GM12878 (cell line): ENCODE measurements around the gene DNAJC4. TPM values are rescaled to one million over a fixed set of nuclear protein-coding genes. Genes with fewer than 3 reads are reported as not detected.

Source experiments
- ATAC-seq: fragments of 200-7000 bp; cut with Tn5 transposase; 3 replicates; pipeline ENCODE4 v1.9.1; 2020; ENCODE audit warnings: mild to moderate bottlenecking, moderate library complexity
- BruUV-seq: library from RNA; stranded (reverse); fragments of 400-500 nt; replicated peaks from 2 replicates; lab custom pipeline; 2021; lab: Mats Ljungman, UMichigan
- CTCF ChIA-PET: fragments of 300-600 bp; sonication (Branson Sonifier 250); formaldehyde crosslinking; extraction: SDS; loops from one replicate; lab custom pipeline; 2021; ENCODE audit warnings: inconsistent platforms; lab: Yijun Ruan, JAX
- POLR2A ChIA-PET: fragments of 350-600 bp; formaldehyde crosslinking; extraction: SDS; loops from one replicate; lab custom pipeline; 2021; ENCODE audit warnings: inconsistent platforms; lab: Charles Lee
- RAD21 ChIA-PET: fragments of 300-600 bp; sonication (Branson Sonifier 250); formaldehyde crosslinking; loops from one replicate; lab custom pipeline; 2023; ENCODE audit warnings: antibody characterized with exemption; ENCODE audit not compliant: unreplicated experiment; lab: Charles Lee
- SMC1A ChIA-PET: fragments of 300-600 bp; sonication (Branson Sonifier 250); formaldehyde crosslinking; loops from one replicate; lab custom pipeline; 2023; ENCODE audit not compliant: unreplicated experiment, uncharacterized antibody; lab: Charles Lee
- DNase-seq: peaks from one replicate; pipeline ENCODE4 v3.0.0-alpha.2; 2011; ENCODE audit warnings: low read depth, low spot score
- FAIRE-seq: peaks from 3 replicates; lab custom pipeline; 2011; peaks lifted over from hg19 to GRCh38; lab: Jason Lieb, UNC
- H2AFZ ChIP-seq: 2 replicates; pipeline ENCODE4 v1.6.0; 2011; ENCODE audit warnings: low read depth, low read length, control low read depth; ENCODE audit not compliant: control insufficient read depth
- H3K27ac ChIP-seq: 2 replicates; pipeline ENCODE4 v1.5.1; 2011; ENCODE audit warnings: control low read depth; ENCODE audit not compliant: control insufficient read depth, insufficient read depth
- H3K27me3 ChIP-seq, 2 experiments: replicated peaks in 1 of 2; 2 replicates each; pipeline versions ENCODE4 v1.6.0 to v1.6.1; 2011; ENCODE audit warnings: low read length in 1 of 2; ENCODE audit not compliant: control insufficient read depth in 2 of 2, insufficient read depth in 2 of 2
- H3K36me3 ChIP-seq, 2 experiments: 2 replicates each; pipeline ENCODE4 v1.5.1; 2011; ENCODE audit warnings: low read length in 1 of 2; ENCODE audit not compliant: control insufficient read depth in 2 of 2, insufficient read depth in 2 of 2
- H3K4me1 ChIP-seq: 2 replicates; pipeline ENCODE4 v1.6.1; 2011; ENCODE audit warnings: mild to moderate bottlenecking, low read length, moderate library complexity, mixed read lengths; ENCODE audit not compliant: control insufficient read depth, insufficient read depth
- H3K4me2 ChIP-seq: 2 replicates; pipeline ENCODE4 v1.6.0; 2011; ENCODE audit warnings: control low read depth; ENCODE audit not compliant: control insufficient read depth, insufficient read depth
- H3K4me3 ChIP-seq: fragments of 200-600 bp; sonication (generic); 2 replicates; pipeline ENCODE4 v1.5.1; 2016
- H3K79me2 ChIP-seq: 2 replicates; pipeline ENCODE4 v1.6.0; 2011; ENCODE audit warnings: low read length; ENCODE audit not compliant: control insufficient read depth, insufficient read depth
- H3K9ac ChIP-seq: 2 replicates; pipeline ENCODE4 v1.8.0; 2011; ENCODE audit warnings: low read length, control low read depth, mixed read lengths; ENCODE audit not compliant: control insufficient read depth, insufficient read depth
- H3K9me3 ChIP-seq: replicated peaks from 3 replicates; pipeline ENCODE4 v1.5.1; 2011; ENCODE audit warnings: mild to moderate bottlenecking, low read length; ENCODE audit not compliant: control insufficient read depth, insufficient read depth
- H4K20me1 ChIP-seq: 2 replicates; pipeline ENCODE4 v1.6.0; 2011; ENCODE audit not compliant: control insufficient read depth, insufficient read depth
- POLR2AphosphoS2 ChIP-seq: IDR thresholded peaks from 2 replicates; pipeline ENCODE4 v1.6.1; 2011; ENCODE audit warnings: low read depth, mild to moderate bottlenecking, low read length, improper control_type of control experiment, moderate library complexity
- POLR2AphosphoS5 ChIP-seq: IDR thresholded peaks from 2 replicates; pipeline ENCODE4 v1.6.1; 2011; ENCODE audit warnings: mild to moderate bottlenecking, low read length, inconsistent platforms
- WGBS: methylation state at CpG from one replicate; pipeline ENCODE4 v1.1.6; 2016; ENCODE audit warnings: low lambda C conversion rate; ENCODE audit not compliant: insufficient replicate concordance, insufficient coverage; ENCODE audit errors: missing lambda C conversion rate; 5-methylcytosine and 5-hydroxymethylcytosine counted together
- in situ Hi-C: fragments of 300-500 bp; cut with MboI; formaldehyde crosslinking; loops from 9 replicates; pipeline ENCODE4 v1.14.3; 2018; ENCODE audit warnings: mixed read lengths
- intact Hi-C: fragments of 100-400 bp; cut with micrococcal nuclease; formaldehyde crosslinking; loops from one replicate; pipeline ENCODE4 v1.14.2; 2022; ENCODE audit not compliant: unreplicated experiment
- polyA plus RNA-seq, 11 experiments: library from polyadenylated mRNA; depleted of rRNA in 4 of 11; unstranded in 6 of 11; stranded (reverse) in 5 of 11; fragments of >200 nt; fragmentation: Nextera tagmentation in 4 of 11; fragmentation: Illumina TruSeq in 1 of 11; extraction: Ambion mirVana in 4 of 11; extraction: Trizol in 1 of 11; gene quantifications; 1 replicate in 1 of 11; 2 replicates in 10 of 11; pipeline versions ENCODE4 v1.2.1 to v1.2.3, GENCODE V29; 2011 to 2016; ENCODE audit warnings: inconsistent platforms in 2 of 11, missing spikeins in 2 of 11, low read depth in 1 of 11
- total RNA-seq, 4 experiments: library from RNA; depleted of rRNA in 3 of 4; stranded (reverse); fragments of >200 nt in 3 of 4; fragmentation: Illumina TruSeq in 1 of 4; extraction: Trizol in 1 of 4; gene quantifications; 2 replicates each; pipeline versions ENCODE4 v1.2.1 to v1.2.3, GENCODE V29; 2013 to 2021
- TF ChIP-seq, protein P1 (sequence below): IDR thresholded peaks from 2 replicates; pipeline ENCODE4 v1.6.1; 2012; ENCODE audit warnings: mild to moderate bottlenecking, low read depth, low read length

Gene DNAJC4
- total and polyA plus RNA-seq, 10 of the 15 experiments (the other 5 are each of a cell fraction or from before 2014, with no cell fraction given), result 3.7 to 64.9 (median 30.1) TPM

DNA sequence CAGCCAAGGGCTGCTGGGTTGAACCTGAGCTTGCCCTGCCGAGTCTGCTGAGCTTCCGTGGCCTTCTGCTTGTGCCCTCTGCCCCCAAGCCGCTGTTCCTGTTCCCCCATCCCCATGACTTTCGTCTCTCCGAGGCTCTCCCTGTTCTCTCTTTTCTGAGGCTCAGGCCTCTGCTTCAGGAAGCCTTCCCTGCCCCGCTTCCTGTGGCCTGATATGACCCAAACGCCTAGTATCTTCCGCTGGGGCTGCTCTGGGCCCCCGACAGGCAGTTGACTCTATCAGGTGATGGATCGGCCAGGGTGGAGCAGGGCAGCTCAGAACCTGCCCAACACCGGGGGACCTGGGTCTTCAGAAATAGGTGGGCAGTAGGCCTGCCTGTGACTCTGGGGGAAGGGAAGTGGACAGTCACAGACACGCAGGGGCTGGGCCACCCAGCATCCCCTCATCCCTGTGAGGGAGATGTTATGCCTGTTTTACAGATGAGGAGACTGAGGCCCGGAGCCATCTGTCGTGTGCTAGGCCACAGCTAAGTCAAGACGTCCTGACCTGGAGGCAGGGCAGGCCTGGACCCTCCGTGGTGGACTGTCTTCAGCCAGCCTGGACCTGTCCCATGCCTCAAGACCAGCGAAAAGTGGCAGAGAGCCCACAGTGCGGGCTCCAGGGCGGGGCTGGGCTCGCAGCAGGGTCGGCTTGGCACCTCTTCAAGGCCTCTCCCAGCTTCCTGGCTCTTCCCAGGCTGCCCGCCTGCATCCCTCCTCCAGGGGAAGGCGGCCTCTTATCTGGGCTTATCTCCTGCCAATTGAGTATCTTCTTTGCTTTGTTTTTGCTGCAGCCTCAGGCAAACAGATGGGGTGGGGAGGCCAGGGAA, 37.9 kb downstream of the DNAJC4 start:
- H3K4me2 ChIP-seq, result peak overlapping the region; percentile 100
- peak overlapping the region; percentile 97 for H3K9ac ChIP-seq
- POLR2A ChIA-PET, result interaction anchor here (0.6 to 6.3 kb wide), 15 partner anchors 10 to 515 kb away, joined by 3 to 92 read pairs (median 5); partner anchors contain the start of genes BAD, CATSPERZ, ESRRA and FERMT3
- H4K20me1 ChIP-seq, result no peaks in the 10 kb centered on the region
- CTCF ChIA-PET, result interaction anchor here (0.8 to 5.7 kb wide), 9 partner anchors 8 to 63 kb away, joined by 3 to 147 read pairs (median 7); partner anchors contain the start of genes BAD, CATSPERZ, FERMT3 and GPR137
- no peaks in the 10 kb centered on the region for H3K27me3 ChIP-seq
- no peak for ATAC-seq
- intact Hi-C loops (loop anchor here (2.0 kb wide), 1 partner anchor 17 kb away; the partner anchor contains the start of gene PLCB3), in situ Hi-C loops (no loop called here)
- peaks cover 19% of the 10 kb centered on the region for H3K79me2 ChIP-seq
- SMC1A ChIA-PET, result interaction anchor here (0.7 to 4.6 kb wide), 5 partner anchors 18 to 86 kb away, joined by 3 to 32 read pairs (median 3); partner anchors contain the start of genes FERMT3, NUDT22 and TRPT1
- H3K36me3 ChIP-seq, result no peaks in the 10 kb centered on the region; a peak in 2 of 4 replicates
- no peak for FAIRE-seq
- peak overlapping the region; percentile 81 for H3K27ac ChIP-seq
- TF ChIP-seq POLR2AphosphoS5, result 0 out of 2 replicates have a peak, but pooled peaks have one; percentile 17
- peak; percentile 18; the same call in 1 of the 2 replicates for TF ChIP-seq POLR2AphosphoS2
- TF ChIP-seq, protein P1, sequence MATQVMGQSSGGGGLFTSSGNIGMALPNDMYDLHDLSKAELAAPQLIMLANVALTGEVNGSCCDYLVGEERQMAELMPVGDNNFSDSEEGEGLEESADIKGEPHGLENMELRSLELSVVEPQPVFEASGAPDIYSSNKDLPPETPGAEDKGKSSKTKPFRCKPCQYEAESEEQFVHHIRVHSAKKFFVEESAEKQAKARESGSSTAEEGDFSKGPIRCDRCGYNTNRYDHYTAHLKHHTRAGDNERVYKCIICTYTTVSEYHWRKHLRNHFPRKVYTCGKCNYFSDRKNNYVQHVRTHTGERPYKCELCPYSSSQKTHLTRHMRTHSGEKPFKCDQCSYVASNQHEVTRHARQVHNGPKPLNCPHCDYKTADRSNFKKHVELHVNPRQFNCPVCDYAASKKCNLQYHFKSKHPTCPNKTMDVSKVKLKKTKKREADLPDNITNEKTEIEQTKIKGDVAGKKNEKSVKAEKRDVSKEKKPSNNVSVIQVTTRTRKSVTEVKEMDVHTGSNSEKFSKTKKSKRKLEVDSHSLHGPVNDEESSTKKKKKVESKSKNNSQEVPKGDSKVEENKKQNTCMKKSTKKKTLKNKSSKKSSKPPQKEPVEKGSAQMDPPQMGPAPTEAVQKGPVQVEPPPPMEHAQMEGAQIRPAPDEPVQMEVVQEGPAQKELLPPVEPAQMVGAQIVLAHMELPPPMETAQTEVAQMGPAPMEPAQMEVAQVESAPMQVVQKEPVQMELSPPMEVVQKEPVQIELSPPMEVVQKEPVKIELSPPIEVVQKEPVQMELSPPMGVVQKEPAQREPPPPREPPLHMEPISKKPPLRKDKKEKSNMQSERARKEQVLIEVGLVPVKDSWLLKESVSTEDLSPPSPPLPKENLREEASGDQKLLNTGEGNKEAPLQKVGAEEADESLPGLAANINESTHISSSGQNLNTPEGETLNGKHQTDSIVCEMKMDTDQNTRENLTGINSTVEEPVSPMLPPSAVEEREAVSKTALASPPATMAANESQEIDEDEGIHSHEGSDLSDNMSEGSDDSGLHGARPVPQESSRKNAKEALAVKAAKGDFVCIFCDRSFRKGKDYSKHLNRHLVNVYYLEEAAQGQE, result no peak
- peak overlapping the region; percentile 88 for H3K4me3 ChIP-seq
- no peaks in the 10 kb centered on the region for H3K9me3 ChIP-seq
- H2AFZ ChIP-seq, result no peak overlapping the region
- WGBS, result 65% methylated on average over 23 of the region's 23 CpGs
- peaks cover 12% of the 10 kb centered on the region for H3K4me1 ChIP-seq
- RAD21 ChIA-PET, result interaction anchor here (0.8 to 4.3 kb wide), 7 partner anchors 16 to 64 kb away, joined by 3 to 56 read pairs (median 4); partner anchors contain the start of genes FERMT3, PPP1R14B, PRDX5 and TRMT112
- no peak for DNase-seq
- no TSS peak for BruUV-seq
